ENCODE results near the gene NFATC1.

The NFATC1 gene

DNA sequence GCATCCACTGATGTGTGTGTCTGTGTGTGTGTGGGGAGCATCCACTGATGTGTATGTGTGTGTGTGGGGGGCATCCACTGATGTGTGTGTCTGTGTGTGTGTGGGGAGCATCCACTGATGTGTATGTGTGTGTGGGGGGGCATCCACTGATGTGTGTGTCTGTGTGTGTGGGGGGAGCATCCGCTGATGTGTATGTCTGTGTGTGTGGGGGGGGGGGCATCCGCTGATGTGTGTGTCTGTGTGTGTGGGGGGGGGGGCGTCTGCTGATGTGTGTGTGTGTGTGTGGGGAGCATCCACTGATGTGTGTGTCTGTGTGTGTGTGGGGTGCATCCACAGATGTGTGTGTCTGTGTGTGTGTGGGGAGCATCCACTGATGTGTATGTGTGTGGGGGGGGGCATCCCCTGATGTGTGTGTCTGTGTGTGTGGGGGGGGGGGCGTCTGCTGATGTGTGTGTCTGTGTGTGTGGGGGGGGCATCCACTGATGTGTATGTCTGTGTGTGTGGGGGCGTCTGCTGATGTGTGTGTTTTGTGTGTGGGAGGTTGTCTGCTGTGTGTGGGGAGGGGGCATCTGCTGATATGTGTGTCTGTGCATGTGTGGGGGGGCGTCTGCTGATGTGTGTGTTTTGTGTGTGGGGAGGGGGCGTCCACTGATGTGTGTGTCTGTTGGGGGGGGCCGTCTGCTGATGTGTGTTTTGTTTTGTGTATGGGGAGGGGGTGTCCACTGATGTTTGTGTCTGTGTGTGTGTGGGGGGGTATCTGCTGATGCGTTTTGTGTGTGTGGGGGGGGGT is 125.9 kb downstream of the NFATC1 start:
- peak overlapping the region; percentile 99 for H3K27ac Mint-ChIP-seq
- H3K9me3 Mint-ChIP-seq (ENCODE audit: low read depth): no peaks in the 10 kb centered on the region
- peaks cover 75% of the 10 kb centered on the region for H3K4me1 Mint-ChIP-seq (ENCODE audit: low read depth)
- H3K27me3 Mint-ChIP-seq: no peaks in the 10 kb centered on the region
- H3K4me3 Mint-ChIP-seq: peak overlapping the region; percentile 85
- peaks cover 5% of the 10 kb centered on the region for H3K36me3 Mint-ChIP-seq

DNA sequence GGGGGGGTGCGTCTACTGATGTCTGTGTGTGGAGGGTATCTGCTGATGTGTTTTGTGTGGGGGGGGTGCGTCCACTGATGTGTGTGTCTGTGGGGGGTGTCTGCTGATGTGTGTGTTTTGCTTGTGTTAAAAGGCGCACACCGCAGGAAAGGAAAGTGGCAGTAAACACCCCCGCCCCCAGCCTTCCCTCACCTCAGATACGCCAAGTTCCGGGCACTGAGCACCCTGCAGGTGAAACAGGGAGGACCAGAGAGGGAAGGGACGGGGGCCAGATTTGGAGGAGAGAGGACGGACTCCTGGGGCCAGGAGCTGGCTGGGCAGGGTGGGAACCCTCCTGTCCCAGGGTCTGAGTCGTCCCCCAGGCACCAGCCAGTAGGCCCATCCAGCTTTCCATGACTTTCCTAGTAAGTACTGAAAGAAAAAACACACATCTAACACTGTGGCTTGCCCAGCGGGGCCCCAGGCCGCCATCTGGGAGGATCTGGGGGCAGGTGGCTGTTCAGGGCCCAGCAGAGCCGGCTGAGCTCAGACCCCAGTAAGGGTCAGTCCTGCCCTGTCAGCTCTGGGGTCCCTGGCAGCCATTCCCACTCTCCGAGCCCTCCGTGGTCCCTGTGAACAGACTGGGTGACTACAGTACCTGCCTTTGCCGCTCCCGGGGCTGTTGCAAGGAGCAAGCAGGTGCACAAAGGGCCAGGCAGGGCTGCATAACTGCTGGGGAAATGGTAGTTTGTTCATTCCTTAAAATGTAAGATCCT is 126.9 kb downstream of the NFATC1 start:
- peak overlapping the region; percentile 85 for H3K4me3 Mint-ChIP-seq
- peaks cover 2% of the 10 kb centered on the region for H3K36me3 Mint-ChIP-seq
- H3K27me3 Mint-ChIP-seq: no peaks in the 10 kb centered on the region
- H3K27ac Mint-ChIP-seq: peak overlapping the region; percentile 99
- H3K9me3 Mint-ChIP-seq (ENCODE audit: low read depth): no peaks in the 10 kb centered on the region
- peaks cover 65% of the 10 kb centered on the region for H3K4me1 Mint-ChIP-seq (ENCODE audit: low read depth)

DNA sequence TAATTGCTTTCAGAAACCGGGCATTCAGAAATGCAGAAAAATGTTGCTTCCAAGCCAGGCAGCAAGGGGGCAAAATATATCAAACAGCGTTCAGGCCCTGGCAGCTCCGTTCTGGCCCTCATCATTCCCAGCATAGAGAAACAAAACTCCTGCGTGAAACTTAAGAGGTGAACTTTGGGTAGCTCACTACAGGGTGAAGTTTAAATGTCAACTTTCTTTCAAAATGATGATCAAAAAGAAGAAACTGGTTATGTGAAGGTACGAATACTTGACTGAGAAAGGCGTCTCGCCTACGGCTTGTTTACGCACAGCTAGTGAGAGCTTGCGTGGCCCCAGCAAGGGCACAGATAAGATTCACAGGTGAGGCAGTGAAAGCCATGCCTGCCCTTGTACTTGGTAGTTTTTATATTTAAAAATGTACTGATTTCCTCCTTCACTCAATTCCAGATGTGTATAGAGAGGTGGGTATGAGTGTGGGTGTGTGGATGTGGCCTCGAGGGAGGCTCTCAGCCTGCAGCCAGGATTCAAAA is 127.5 kb downstream of the NFATC1 start:
- Mint-ChIP-seq H3K4me1 (ENCODE audit: low read depth) (peaks cover 60% of the 10 kb centered on the region), H3K27me3 (no peaks in the 10 kb centered on the region), H3K9me3 (ENCODE audit: low read depth) (no peaks in the 10 kb centered on the region), H3K36me3 (peaks cover 2% of the 10 kb centered on the region), H3K4me3 (peak overlapping the region; percentile 85), H3K27ac (peak overlapping the region; percentile 99)

DNA sequence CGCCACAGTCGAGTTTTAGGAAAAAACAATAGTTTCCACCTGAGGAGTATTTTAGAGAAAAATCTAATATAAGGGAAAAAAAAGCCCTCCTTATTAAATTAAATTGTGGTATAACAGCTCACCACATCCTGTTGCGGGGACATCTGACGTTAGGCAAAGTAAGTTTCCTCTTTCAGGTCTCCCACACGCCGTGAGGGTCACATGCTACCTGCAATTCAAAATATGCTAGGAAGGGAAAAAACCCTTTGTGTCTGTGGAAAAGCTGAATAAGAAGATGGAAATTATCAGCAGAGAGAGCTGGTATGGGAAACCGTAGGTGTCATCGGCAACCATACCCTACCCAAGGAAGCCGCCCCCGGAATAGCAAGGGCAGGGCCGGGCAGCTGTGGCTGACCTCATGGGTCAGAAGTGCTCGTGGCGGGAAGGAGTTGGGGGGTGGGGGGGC is 128.0 kb downstream of the NFATC1 start:
- no peaks in the 10 kb centered on the region for H3K27me3 Mint-ChIP-seq
- H3K27ac Mint-ChIP-seq: peak overlapping the region; percentile 99
- peaks cover 2% of the 10 kb centered on the region for H3K36me3 Mint-ChIP-seq
- peak overlapping the region; percentile 85 for H3K4me3 Mint-ChIP-seq
- H3K9me3 Mint-ChIP-seq (ENCODE audit: low read depth): no peaks in the 10 kb centered on the region
- peaks cover 58% of the 10 kb centered on the region for H3K4me1 Mint-ChIP-seq (ENCODE audit: low read depth)

DNA sequence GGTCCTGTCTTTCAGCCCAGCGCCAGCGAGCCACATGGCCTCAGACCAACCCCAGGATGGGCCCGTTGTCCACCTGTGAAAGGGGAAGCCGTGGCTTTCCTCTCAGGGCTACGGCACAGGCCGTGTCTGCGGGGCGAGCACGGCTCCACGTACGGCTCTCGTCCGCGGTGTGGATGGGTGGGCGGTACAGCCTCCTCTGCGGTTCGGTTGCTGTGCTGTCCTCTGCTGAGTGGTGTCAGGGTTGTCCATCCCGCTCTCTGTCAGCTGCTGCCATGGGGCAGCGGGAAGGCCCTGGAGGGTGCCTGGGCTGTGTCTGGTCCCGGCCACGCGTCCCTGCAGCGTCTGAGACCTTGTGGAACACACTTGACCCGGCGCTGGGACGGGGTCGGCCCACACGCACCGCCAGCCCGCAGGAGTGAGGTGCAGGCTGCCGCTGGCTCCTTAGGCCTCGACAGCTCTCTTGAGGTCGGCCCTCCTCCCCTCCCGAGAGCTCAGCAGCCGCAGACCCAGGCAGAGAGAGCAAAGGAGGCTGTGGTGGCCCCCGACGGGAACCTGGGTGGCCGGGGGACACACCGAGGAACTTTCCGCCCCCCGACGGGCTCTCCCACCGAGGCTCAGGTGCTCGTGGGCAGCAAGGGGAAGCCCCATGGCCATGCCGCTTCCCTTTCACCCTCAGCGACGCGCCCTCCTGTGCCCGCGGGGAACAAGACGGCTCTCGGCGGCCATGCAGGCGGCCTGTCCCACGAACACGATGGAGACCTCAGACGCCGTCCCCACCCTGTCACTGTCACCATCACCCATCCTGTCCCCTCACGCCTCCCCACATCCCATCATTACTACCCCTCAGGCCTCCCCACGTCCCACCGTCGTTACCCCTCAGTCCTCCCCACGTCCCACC is 128.7 kb downstream of the NFATC1 start:
- peak overlapping the region; percentile 85 for H3K4me3 Mint-ChIP-seq
- H3K4me1 Mint-ChIP-seq (ENCODE audit: low read depth): peaks cover 55% of the 10 kb centered on the region
- peaks cover 5% of the 10 kb centered on the region for H3K36me3 Mint-ChIP-seq
- H3K27ac Mint-ChIP-seq: peak overlapping the region; percentile 99
- no peaks in the 10 kb centered on the region for H3K9me3 Mint-ChIP-seq (ENCODE audit: low read depth)
- no peaks in the 10 kb centered on the region for H3K27me3 Mint-ChIP-seq

DNA sequence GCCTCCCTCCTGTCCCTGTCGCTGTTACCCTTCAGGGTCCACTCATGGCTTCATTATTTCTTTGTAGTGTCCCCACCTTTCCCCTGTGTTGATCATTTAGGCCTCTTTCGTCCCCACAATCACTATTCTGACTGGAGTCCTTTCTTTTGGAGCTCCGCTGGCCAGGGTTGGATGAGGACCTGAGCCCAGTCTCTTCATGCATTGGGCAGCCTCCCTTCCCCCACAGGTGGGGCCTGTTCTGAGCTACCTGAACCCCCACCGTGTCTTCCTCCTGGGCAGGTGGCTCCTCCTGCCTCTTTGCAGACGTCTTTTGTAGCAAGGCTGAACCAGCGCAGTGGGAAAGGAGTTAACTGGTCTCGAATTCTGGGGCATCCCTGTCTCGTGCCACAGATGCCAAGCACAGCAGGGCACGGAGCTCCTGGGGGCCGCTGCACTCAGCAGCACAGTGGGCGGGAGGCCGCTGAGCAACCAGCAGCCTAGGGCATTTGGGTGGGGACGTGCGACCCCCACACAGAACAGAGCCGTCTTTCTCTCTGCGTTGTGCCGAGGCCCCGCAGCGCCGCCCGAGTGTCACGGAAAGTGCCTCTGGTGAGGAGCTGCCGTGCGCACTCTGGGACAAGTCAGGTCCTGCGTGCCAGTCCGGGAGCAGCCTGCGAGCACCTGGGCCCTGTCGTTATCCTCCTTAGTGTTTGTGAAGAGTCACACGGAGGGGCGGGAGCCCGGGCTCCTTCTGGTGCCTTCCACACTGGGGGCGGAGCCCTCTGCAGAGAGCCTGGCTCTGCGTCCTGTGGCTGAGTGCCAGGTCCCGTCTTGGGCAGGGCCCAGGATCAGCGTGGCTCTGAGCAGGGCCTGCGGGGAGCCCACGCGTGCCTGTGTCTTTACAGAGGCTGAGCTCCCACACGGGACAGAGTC is 130.1 kb downstream of the NFATC1 start:
- no peaks in the 10 kb centered on the region for H3K9me3 Mint-ChIP-seq (ENCODE audit: low read depth)
- peak overlapping the region; percentile 79 for H3K27ac Mint-ChIP-seq
- peaks cover 5% of the 10 kb centered on the region for H3K36me3 Mint-ChIP-seq
- peaks cover 42% of the 10 kb centered on the region for H3K4me1 Mint-ChIP-seq (ENCODE audit: low read depth)
- H3K27me3 Mint-ChIP-seq: no peaks in the 10 kb centered on the region
- H3K4me3 Mint-ChIP-seq: peak overlapping the region; percentile 49

DNA sequence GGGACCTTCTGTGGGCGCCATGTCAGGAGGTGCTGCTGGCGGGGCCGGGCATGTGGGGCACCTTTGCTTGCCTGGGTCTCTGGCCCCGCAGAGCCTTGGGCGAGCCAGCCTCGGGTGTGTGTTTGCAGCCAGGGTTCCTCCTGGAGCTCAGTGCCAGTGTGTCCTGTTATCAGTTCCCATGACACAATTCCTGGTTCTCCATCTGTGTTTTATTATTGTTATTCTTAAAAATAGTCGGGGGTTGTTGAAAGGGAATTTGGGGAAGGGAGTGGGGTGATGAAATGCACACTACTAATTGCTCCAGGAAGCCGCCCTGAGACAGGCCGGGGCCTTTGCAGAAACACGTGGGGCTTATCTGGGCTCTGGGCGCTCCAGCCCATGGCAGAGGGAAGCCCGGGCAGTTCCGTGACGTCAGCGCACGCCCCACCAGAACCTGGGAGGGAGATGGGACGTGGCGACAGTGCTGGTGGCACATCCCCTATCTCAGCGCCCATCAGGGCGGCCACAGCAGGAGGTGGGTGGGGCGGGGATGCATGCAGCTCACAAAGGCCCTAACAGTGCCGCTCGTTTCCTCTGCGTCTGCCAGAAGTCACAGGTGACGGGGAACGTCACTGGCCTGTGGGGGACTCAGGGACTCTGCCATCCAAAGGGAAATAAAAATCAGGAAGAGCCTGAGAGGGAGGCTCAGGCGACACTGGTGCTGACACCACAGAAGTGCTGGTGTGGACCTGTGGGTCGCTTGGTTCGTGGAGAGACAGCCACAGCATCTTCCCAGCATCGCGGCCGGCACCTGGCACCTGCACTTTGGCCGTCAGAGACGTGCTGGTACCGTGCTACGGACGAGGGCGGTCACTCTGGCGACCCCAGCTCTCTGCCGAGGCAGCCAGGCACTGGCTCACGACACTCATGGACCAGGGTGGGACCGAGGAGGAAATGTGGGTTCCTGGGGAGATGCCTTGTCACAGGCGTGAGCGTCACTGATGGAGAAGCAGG is 131.0 kb downstream of the NFATC1 start:
- Mint-ChIP-seq H3K36me3 (peaks cover 5% of the 10 kb centered on the region), H3K9me3 (ENCODE audit: low read depth) (no peaks in the 10 kb centered on the region), H3K4me3 (no peak overlapping the region), H3K27ac (peak overlapping the region; percentile 10), H3K27me3 (no peaks in the 10 kb centered on the region), H3K4me1 (ENCODE audit: low read depth) (peaks cover 37% of the 10 kb centered on the region)

DNA sequence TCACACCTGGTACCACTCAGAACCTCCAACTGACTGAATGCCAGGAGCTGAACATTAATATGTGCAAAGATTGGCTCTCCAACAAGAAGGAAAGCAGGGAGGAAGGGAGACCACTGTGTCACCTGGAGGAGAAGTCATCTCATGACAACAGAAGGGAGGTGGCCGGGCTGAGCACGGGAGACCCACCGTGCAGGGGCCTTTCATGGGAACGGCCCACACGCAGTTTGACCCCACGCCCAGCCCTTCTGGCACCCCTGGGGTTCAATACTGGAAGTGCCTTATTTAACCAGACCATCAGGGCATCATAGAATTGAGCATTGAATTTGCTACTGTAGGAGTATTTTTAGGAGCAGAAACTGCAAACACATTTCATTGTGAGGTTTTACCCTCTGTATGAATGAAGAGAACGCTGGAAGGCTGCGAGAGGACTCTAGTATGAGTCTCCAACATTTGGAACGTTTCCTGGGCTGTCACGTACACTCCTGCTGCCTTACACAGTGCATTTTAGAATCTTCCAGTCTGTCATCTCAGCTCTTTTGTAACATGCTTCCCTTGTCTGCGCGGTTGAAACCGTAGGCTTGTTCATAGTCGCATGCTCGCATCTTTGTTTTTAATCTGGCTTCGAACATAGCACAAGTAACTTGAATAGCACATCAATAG is 132.1 kb downstream of the NFATC1 start:
- Mint-ChIP-seq H3K4me1 (ENCODE audit: low read depth) (peaks cover 27% of the 10 kb centered on the region), H3K9me3 (ENCODE audit: low read depth) (no peaks in the 10 kb centered on the region), H3K27me3 (no peaks in the 10 kb centered on the region), H3K27ac (peak overlapping the region; percentile 56), H3K36me3 (peaks cover 5% of the 10 kb centered on the region), H3K4me3 (no peak overlapping the region)

DNA sequence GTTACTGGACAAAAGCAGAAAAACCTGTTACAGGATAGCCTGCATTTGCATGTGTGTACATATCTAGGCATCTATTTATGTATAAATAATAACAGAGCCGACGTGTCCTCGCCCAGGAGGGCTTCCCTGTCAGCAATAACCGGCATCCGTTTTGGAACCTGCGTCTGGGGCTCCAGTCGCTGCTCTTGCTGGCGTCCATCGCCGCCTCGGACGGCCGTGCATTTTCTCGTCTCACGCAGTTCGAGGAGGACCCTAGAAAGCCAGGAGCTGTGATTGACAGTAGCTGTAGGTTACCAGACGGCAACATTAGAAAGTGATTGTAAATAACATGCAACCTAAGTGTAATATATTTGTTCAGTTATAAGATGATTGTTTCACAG is 132.6 kb downstream of the NFATC1 start:
- H3K9me3 Mint-ChIP-seq (ENCODE audit: low read depth): no peaks in the 10 kb centered on the region
- H3K27ac Mint-ChIP-seq: no peak overlapping the region
- peaks cover 5% of the 10 kb centered on the region for H3K36me3 Mint-ChIP-seq
- H3K4me3 Mint-ChIP-seq: no peak overlapping the region
- H3K27me3 Mint-ChIP-seq: no peaks in the 10 kb centered on the region
- H3K4me1 Mint-ChIP-seq (ENCODE audit: low read depth): peaks cover 21% of the 10 kb centered on the region

DNA sequence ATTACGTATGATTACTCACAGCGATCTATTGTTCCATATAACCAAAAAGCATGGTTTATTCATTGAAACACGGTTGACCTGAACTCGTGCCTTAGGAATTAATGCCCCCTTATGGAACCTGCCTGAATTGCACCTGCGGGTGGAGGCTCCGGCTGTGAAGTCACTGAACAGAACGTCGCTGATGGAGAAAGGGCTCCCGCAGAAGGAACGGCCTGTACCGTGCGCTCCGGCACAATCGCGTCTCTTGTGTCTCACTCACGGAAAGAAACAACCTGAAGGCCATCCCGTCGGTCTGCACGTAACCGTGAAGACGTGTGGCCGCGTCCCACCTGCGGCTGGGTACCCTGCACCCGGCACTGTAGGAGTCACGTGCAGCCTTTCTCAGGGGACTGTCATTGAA is 133.1 kb downstream of the NFATC1 start:
- Mint-ChIP-seq H3K36me3 (peaks cover 5% of the 10 kb centered on the region), H3K9me3 (ENCODE audit: low read depth) (no peaks in the 10 kb centered on the region), H3K27me3 (no peaks in the 10 kb centered on the region), H3K4me3 (no peak overlapping the region), H3K4me1 (ENCODE audit: low read depth) (peaks cover 16% of the 10 kb centered on the region), H3K27ac (no peak overlapping the region)

DNA sequence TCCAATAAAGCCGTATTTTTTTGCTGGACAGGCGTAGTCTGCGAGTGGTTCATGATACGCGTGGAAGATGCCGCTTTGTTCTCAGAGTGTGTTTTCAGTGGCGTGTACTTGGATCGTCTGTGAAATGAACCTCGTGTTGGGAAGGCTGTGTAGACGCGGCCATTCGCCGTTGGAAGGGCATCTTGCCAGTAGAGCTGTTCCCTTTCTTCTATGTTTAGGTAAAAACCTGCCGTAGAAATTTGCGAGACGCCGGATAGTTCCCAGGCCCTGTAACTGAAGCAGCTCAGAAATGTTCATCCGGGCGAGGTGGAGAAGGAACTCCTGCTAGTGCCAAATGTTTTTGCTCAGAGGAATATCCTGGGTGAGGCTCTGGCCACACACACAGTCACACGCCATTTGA is 133.6 kb downstream of the NFATC1 start:
- Mint-ChIP-seq H3K36me3 (peaks cover 5% of the 10 kb centered on the region), H3K9me3 (ENCODE audit: low read depth) (no peaks in the 10 kb centered on the region), H3K4me1 (ENCODE audit: low read depth) (peaks cover 15% of the 10 kb centered on the region), H3K4me3 (no peak overlapping the region), H3K27ac (no peak overlapping the region), H3K27me3 (no peaks in the 10 kb centered on the region)

DNA sequence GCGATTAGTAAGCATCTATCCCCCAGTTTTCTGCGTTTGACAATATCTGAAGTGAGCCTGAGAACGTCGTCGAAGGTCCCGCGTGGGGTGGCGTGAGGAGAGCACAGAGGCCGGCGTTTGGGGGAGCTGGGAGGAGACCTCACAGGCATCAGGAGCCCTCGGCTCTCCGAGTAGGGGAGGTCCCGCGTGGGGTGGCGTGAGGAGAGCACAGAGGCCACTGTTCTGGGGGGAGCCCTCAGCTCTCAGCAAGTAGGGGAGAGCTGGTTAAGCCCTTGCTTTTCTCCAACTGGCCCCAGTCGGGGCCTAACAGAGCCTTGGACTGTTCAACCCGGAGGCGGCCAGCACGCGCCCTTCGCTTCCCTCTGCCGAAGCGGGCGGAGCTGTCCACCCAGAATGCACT is 134.3 kb downstream of the NFATC1 start:
- Mint-ChIP-seq H3K27me3 (no peaks in the 10 kb centered on the region), H3K27ac (no peak overlapping the region), H3K4me3 (no peak overlapping the region), H3K9me3 (ENCODE audit: low read depth) (no peaks in the 10 kb centered on the region), H3K36me3 (peaks cover 5% of the 10 kb centered on the region), H3K4me1 (ENCODE audit: low read depth) (peaks cover 12% of the 10 kb centered on the region)

All from activated naive CD8-positive, alpha-beta T cell (primary cell).